Upper lobe of left lung (tissue), 6 donors: Measurements from ENCODE around the gene DONSON. TPM values are rescaled to one million over a fixed set of nuclear protein-coding genes. Genes with fewer than 3 reads are reported as not detected.
A peak's percentile ranks its signal among the peaks of the same experiment; 100 is the strongest.
"Not testable (repeated sequence)": the region's sequence is repeated elsewhere in the genome, so short reads cannot be mapped to it uniquely, and the experiment has no call there.

Experiments used
- ATAC-seq, 2 donors: fragments of 200-7000 bp; cut with Tn5 transposase; one replicate each; pipeline ENCODE4 v1.9.1; 2022; ENCODE audit warnings: mild to moderate bottlenecking in 2 of 2, moderate library complexity in 2 of 2; ENCODE audit not compliant: low FRiP score in 2 of 2
- DNase-seq, 2 donors: peaks; one replicate each; pipeline ENCODE4 v3.0.0-alpha.2; 2019 to 2020
- H3K27ac ChIP-seq, 4 donors: fragments of 200-600 bp; sonication (generic); one replicate each; pipeline ENCODE4 v1.5.1; 2016 to 2019
- H3K27me3 ChIP-seq, 4 donors: fragments of 200-600 bp; sonication (generic); one replicate each; pipeline ENCODE4 v1.5.1; 2017 to 2019
- H3K36me3 ChIP-seq, 4 donors: fragments of 200-600 bp; sonication (generic); one replicate each; pipeline ENCODE4 v1.5.1; 2016 to 2019
- H3K4me1 ChIP-seq, 4 donors: fragments of 200-600 bp; sonication (generic); one replicate each; pipeline ENCODE4 v1.5.1; 2018 to 2019
- H3K4me3 ChIP-seq, 4 donors: fragments of 200-600 bp; sonication (generic); one replicate each; pipeline ENCODE4 v1.5.1; 2017 to 2019; ENCODE audit warnings: mild to moderate bottlenecking in 2 of 4, moderate library complexity in 1 of 4
- H3K9me3 ChIP-seq, 4 donors: fragments of 200-600 bp; sonication (generic); one replicate each; pipeline ENCODE4 v1.5.1; 2018 to 2019
- EP300 ChIP-seq, 4 donors: sonication (generic); formaldehyde crosslinking; IDR thresholded peaks; one replicate each; pipeline ENCODE4 v1.5.1; 2017; ENCODE audit warnings: antibody characterized with exemption in 4 of 4, control low read depth in 2 of 4
- POLR2A ChIP-seq, 4 donors: fragments of 450-650 bp; IDR thresholded peaks; one replicate each; pipeline ENCODE4 v1.5.1; 2016 to 2017; ENCODE audit warnings: antibody characterized with exemption in 4 of 4, mild to moderate bottlenecking in 2 of 4
- POLR2AphosphoS5 ChIP-seq, 2 donors: sonication (generic); formaldehyde crosslinking; IDR thresholded peaks; one replicate each; pipeline ENCODE4 v1.5.1; 2017; ENCODE audit warnings: antibody characterized with exemption in 2 of 2
- WGBS, 2 donors: methylation state at CpG; one replicate each; pipeline ENCODE4 v1.1.5; 2017 to 2018; 5-methylcytosine and 5-hydroxymethylcytosine counted together
- total RNA-seq, 6 donors: library from RNA; depleted of rRNA in 4 of 6; stranded (reverse); fragments of >200 nt in 4 of 6; gene quantifications; one replicate each; pipeline versions ENCODE4 v1.1.0 to v1.2.1, GENCODE V29; 2016 to 2021
- TF ChIP-seq, protein P1 (sequence below), 6 experiments: fragments of 450-650 bp in 4 of 6; fragments of 200-600 bp in 2 of 6; sonication (generic) in 2 of 6; IDR thresholded peaks; one replicate each; pipeline ENCODE4 v1.5.1; 2016 to 2019; ENCODE audit warnings: antibody characterized with exemption in 6 of 6
- donor health status: DM: no; HTN: no; CAD: no; lungs with moderate emphysema.
- donor health status: DM: no; HTN: yes; CAD: no; lungs with severe emphysema.

Gene DONSON
- total RNA-seq, 6 donors from 2014 or later = 4.3 to 19.2 (median 6.3) TPM

DNA sequence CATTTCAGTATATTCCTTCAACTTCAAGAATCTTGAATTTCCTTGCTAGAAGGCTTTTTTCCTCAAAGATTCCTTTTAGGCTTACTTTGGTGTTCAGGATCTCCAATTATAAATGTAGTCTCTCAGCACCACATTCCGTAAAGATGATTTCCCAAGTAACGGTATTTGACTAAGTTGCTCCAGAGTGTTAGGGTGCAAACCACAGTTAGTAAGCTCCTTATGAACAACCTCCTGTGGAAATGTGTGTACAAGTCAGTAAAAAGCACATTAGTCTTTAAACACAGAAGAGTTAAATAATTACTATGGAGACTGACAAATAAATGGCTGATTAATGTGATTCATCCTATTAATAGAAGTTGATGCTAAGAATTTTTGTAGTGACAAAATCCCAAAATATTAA, 10.3 kb downstream of the DONSON start:
- DNase-seq = no peak
- no peak overlapping the region for H3K4me3 ChIP-seq
- no peaks in the 10 kb centered on the region for H3K27me3 ChIP-seq
- TF ChIP-seq, protein P1, sequence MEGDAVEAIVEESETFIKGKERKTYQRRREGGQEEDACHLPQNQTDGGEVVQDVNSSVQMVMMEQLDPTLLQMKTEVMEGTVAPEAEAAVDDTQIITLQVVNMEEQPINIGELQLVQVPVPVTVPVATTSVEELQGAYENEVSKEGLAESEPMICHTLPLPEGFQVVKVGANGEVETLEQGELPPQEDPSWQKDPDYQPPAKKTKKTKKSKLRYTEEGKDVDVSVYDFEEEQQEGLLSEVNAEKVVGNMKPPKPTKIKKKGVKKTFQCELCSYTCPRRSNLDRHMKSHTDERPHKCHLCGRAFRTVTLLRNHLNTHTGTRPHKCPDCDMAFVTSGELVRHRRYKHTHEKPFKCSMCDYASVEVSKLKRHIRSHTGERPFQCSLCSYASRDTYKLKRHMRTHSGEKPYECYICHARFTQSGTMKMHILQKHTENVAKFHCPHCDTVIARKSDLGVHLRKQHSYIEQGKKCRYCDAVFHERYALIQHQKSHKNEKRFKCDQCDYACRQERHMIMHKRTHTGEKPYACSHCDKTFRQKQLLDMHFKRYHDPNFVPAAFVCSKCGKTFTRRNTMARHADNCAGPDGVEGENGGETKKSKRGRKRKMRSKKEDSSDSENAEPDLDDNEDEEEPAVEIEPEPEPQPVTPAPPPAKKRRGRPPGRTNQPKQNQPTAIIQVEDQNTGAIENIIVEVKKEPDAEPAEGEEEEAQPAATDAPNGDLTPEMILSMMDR (IDR thresholded peaks at IDR 0.05) = no peak
- no peak for TF ChIP-seq POLR2A (IDR thresholded peaks at IDR 0.05)
- no peak for TF ChIP-seq EP300 (IDR thresholded peaks at IDR 0.05)
- no peak for TF ChIP-seq POLR2AphosphoS5 (IDR thresholded peaks at IDR 0.05)
- no peak for ATAC-seq
- peaks cover 22 to 52% (median 32%) of the 10 kb centered on the region in 4 donors for H3K36me3 ChIP-seq
- H3K27ac ChIP-seq = peak overlapping the region in 1 of 4 donors; percentile 20
- H3K4me1 ChIP-seq = peaks cover 0 to 12% (median 3%) of the 10 kb centered on the region in 4 donors
- no peaks in the 10 kb centered on the region for H3K9me3 ChIP-seq
- 73 to 95% methylated on average over 2 of the region's 2 CpGs for WGBS, 2 donors

DNA sequence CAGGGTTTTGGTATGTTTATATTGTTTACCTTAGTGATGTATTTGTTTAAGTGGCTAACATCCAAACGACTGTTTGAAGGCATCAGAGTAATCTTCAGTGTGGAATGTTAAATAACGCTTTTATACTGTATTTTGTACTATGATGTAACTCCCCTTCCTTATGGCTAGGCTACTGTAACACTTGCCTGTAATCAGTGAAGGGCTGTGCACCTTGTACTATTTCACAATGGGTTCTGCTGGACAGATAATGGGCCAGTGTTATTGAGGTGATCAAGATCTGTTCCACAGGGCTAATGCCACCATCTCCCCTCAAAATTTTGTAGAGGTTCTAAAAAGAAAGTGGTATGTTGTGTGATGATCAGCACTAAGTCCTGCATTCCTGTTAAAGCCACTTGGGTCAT, 11.7 kb downstream of the DONSON start:
- not testable (repeated sequence) for H3K27ac ChIP-seq, ATAC-seq, H3K9me3 ChIP-seq, DNase-seq, H3K4me3 ChIP-seq, H3K27me3 ChIP-seq
- WGBS, 2 donors = 24 to 34% methylated on average over 2 of the region's 2 CpGs
- Histone ChIP-seq H3K4me1 (peaks cover 0 to 12% (median 3%) of the 10 kb centered on the region in 4 donors), H3K36me3 (peaks cover 26 to 66% (median 37%) of the 10 kb centered on the region in 4 donors)

DNA sequence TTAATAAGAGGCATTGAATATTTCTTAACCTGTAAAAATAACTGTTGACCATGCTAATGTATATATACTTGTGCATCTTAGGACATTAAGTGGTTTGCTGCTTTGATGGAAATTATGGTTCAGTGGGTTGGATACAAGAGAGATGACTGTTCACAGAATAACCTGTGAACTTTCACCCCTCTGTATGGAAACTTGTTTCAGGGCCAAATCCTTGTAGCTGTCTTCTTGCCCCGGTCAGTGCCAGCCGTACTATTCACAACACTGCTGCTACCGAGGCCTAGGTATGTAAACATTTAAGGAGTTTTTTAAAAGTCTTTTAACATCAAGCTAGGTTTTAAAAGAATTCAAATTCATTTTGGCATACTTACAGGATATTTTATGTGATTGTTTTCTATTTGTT, 16.1 kb downstream of the DONSON start:
- no peaks in the 10 kb centered on the region for H3K9me3 ChIP-seq

DNA sequence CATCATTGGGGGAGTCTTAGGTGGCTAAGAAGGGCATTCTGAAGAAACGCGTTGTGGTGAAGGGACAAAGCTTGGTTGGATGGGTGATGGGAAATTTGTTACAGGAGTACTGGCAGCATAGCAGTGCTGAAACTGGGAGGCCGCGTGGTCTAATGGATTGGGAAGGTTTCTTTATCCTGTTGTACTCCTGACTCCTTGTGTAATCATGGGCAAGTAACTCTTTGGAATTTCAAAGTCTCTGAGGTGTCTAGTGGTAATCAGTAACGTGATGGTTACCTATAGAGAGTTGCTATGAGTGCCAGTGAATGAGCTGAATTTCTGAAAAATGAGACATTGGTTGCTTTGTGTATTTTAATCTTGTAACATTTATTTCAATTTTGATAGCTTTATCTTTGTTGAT, 18.5 kb downstream of the DONSON start:
- Histone ChIP-seq H3K27me3 (no peaks in the 10 kb centered on the region), H3K4me1 (peaks cover 0 to 12% (median 5%) of the 10 kb centered on the region in 4 donors), H3K9me3 (no peaks in the 10 kb centered on the region), H3K27ac (no peak overlapping the region), H3K36me3 (peaks cover 34 to 87% (median 44%) of the 10 kb centered on the region in 4 donors), H3K4me3 (no peak overlapping the region)
- TF ChIP-seq, protein P1 (IDR thresholded peaks at IDR 0.05) = no peak
- TF ChIP-seq POLR2AphosphoS5 (IDR thresholded peaks at IDR 0.05) (no peak), EP300 (IDR thresholded peaks at IDR 0.05) (no peak), POLR2A (IDR thresholded peaks at IDR 0.05) (no peak)
- WGBS, 2 donors = 90 to 93% methylated on average over 5 of the region's 5 CpGs
- no peak for ATAC-seq
- no peak for DNase-seq

More for the DNA sequence above, 16.1 kb downstream of the DONSON start:
- TF ChIP-seq EP300 (IDR thresholded peaks at IDR 0.05) (no peak), POLR2AphosphoS5 (IDR thresholded peaks at IDR 0.05) (no peak), POLR2A (IDR thresholded peaks at IDR 0.05) (no peak)
- TF ChIP-seq, protein P1 (IDR thresholded peaks at IDR 0.05) = no peak
- Histone ChIP-seq H3K4me3 (no peak overlapping the region), H3K27ac (no peak overlapping the region), H3K36me3 (peaks cover 44 to 100% (median 61%) of the 10 kb centered on the region in 4 donors), H3K4me1 (peaks cover 0 to 19% (median 5%) of the 10 kb centered on the region in 4 donors), H3K27me3 (no peaks in the 10 kb centered on the region)
- WGBS, 2 donors = 47 to 61% methylated on average over 3 of the region's 3 CpGs
- DNase-seq = no peak
- ATAC-seq = no peak

DNA sequence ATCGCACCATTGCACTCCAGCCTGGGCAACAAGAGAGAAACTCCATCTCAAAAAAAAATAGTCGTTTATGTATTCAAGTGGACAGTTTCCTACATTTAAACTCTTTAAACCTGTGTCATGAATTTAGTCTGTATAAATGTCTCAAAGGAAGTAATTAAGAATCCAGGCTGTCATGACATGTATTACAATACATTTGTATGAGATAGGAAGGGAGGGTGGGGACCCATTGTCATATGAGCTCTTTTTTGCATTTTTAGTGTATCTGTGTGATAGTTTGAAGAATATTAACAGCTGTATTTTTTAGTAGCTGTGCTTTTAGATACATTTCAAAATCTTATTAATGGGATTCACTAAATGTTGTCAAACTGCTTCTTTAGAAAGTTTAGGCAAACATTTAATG, 20.0 kb downstream of the DONSON start:
- DNase-seq (no peak), ATAC-seq (no peak)
- H3K36me3 ChIP-seq = peaks cover 24 to 86% (median 32%) of the 10 kb centered on the region in 4 donors
- WGBS, 2 donors = 72 to 77% methylated on average over 2 of the region's 2 CpGs
- H3K4me3 ChIP-seq = no peak overlapping the region
- no peak overlapping the region for H3K27ac ChIP-seq
- H3K4me1 ChIP-seq = peaks cover 0 to 12% (median 5%) of the 10 kb centered on the region in 4 donors
- no peaks in the 10 kb centered on the region for H3K27me3 ChIP-seq
- H3K9me3 ChIP-seq = no peaks in the 10 kb centered on the region
- no peak for TF ChIP-seq POLR2AphosphoS5 (IDR thresholded peaks at IDR 0.05)
- TF ChIP-seq, protein P1 (IDR thresholded peaks at IDR 0.05) = no peak
- no peak for TF ChIP-seq EP300 (IDR thresholded peaks at IDR 0.05)
- TF ChIP-seq POLR2A (IDR thresholded peaks at IDR 0.05) = no peak
